HepG2 (cell line): Measurements from ENCODE around the gene APH1B. TPM values are rescaled to one million over a fixed set of nuclear protein-coding genes. Genes with fewer than 3 reads are reported as not detected.

Experiments used
- ATAC-seq: fragments of 200-7000 bp; cut with Tn5 transposase; 3 replicates; pipeline ENCODE4 v1.9.1; 2020; ENCODE audit warnings: mild to moderate bottlenecking, moderate library complexity
- BruUV-seq: library from RNA; stranded (reverse); fragments of 400-500 nt; replicated peaks from 2 replicates; lab custom pipeline; 2021; lab: Mats Ljungman, UMichigan
- CTCF ChIA-PET: fragments of 300-600 bp; formaldehyde crosslinking; extraction: SDS; loops from one replicate; lab custom pipeline; 2021; ENCODE audit warnings: low total read pairs, inconsistent platforms, low intra/inter-chr PET ratio; lab: Yijun Ruan, JAX
- POLR2A ChIA-PET: fragments of 350-600 bp; sonication (Branson Sonifier 250); formaldehyde crosslinking; loops from one replicate; lab custom pipeline; 2020; ENCODE audit warnings: antibody characterized with exemption, inconsistent platforms; lab: Yijun Ruan, JAX
- DNase-seq: peaks from one replicate; pipeline ENCODE4 v3.0.0-alpha.2; 2015; ENCODE audit warnings: low spot score
- FAIRE-seq: peaks from 3 replicates; lab custom pipeline; 2011; peaks lifted over from hg19 to GRCh38; lab: Jason Lieb, UNC
- H2AFZ ChIP-seq: one replicate; pipeline ENCODE4 v1.6.1; 2011; ENCODE audit warnings: low read length, inconsistent platforms
- H3K27ac ChIP-seq: fragments of 300-600 bp; 3 replicates; pipeline ENCODE4 v1.8.0; 2011; ENCODE audit warnings: mixed run types, mild to moderate bottlenecking, mixed read lengths, low read length, inconsistent platforms; ENCODE audit not compliant: insufficient read depth; ENCODE audit errors: extremely low read length
- H3K27me3 ChIP-seq, 2 experiments: fragments of 200-600 bp in 1 of 2; 2 replicates in 1 of 2; 3 replicates in 1 of 2; pipeline versions ENCODE4 v1.6.0 to v1.8.0; 2011; ENCODE audit warnings: low read length in 2 of 2, mild to moderate bottlenecking in 2 of 2, moderate library complexity in 2 of 2, inconsistent platforms in 1 of 2; ENCODE audit not compliant: insufficient read depth in 2 of 2, control insufficient read depth in 1 of 2
- H3K36me3 ChIP-seq, 2 experiments: fragments of 200-600 bp in 1 of 2; replicated peaks in 1 of 2; 2 replicates in 1 of 2; 3 replicates in 1 of 2; pipeline versions ENCODE4 v1.5.1 to v1.8.0; 2011; ENCODE audit warnings: low read length in 2 of 2, inconsistent platforms in 1 of 2; ENCODE audit not compliant: insufficient read depth in 2 of 2, control insufficient read depth in 1 of 2
- H3K4me1 ChIP-seq: 2 replicates; pipeline ENCODE4 v1.5.1; 2012; ENCODE audit warnings: low read length, inconsistent platforms; ENCODE audit not compliant: insufficient read depth
- H3K4me2 ChIP-seq: 2 replicates; pipeline ENCODE4 v1.6.0; 2011; ENCODE audit warnings: low read depth, low read length, inconsistent platforms
- H3K4me3 ChIP-seq, 3 experiments: fragments of 200-600 bp in 1 of 3; sonication (generic), shearing (Covaris generic) in 1 of 3; replicated peaks in 1 of 3; 2 replicates each; pipeline ENCODE4 v1.5.1; 2011 to 2016; ENCODE audit warnings: low read length in 3 of 3, inconsistent platforms in 2 of 3, low read depth in 2 of 3, mild to moderate bottlenecking in 2 of 3, control low read depth in 1 of 3, mixed read lengths in 1 of 3; ENCODE audit not compliant: insufficient read depth in 1 of 3
- H3K79me2 ChIP-seq: one replicate; pipeline ENCODE4 v1.6.1; 2011; ENCODE audit warnings: low read length, inconsistent platforms; ENCODE audit not compliant: insufficient read depth
- H3K9ac ChIP-seq: 2 replicates; pipeline ENCODE4 v1.6.0; 2011; ENCODE audit warnings: mild to moderate bottlenecking, low read depth, low read length, inconsistent platforms; ENCODE audit not compliant: insufficient read depth
- H3K9me3 ChIP-seq: 2 replicates; pipeline ENCODE4 v1.5.1; 2012; ENCODE audit warnings: mild to moderate bottlenecking, low read length
- H4K20me1 ChIP-seq: 2 replicates; pipeline ENCODE4 v1.6.0; 2011; ENCODE audit warnings: inconsistent platforms, mild to moderate bottlenecking, low read length, moderate library complexity; ENCODE audit not compliant: insufficient read depth
- ATF2 ChIP-seq: sonication (generic); formaldehyde crosslinking; IDR thresholded peaks from 2 replicates; pipeline ENCODE4 v1.4.0; 2020; ENCODE audit warnings: missing genetic modification reagents
- DZIP1 ChIP-seq: sonication (generic); formaldehyde crosslinking; IDR thresholded peaks from 2 replicates; pipeline ENCODE4 v1.5.0; 2020; ENCODE audit warnings: mild to moderate bottlenecking, missing genetic modification reagents
- FOXJ3 ChIP-seq: sonication (generic); formaldehyde crosslinking; IDR thresholded peaks from 2 replicates; pipeline ENCODE4 v1.4.0; 2020; ENCODE audit warnings: missing genetic modification reagents, mild to moderate bottlenecking, borderline replicate concordance
- GMEB1 ChIP-seq: sonication (generic); formaldehyde crosslinking; IDR thresholded peaks from 2 replicates; pipeline ENCODE4 v1.5.1; 2020; ENCODE audit warnings: missing genetic modification reagents, mild to moderate bottlenecking, borderline replicate concordance
- HMGA1 ChIP-seq: sonication (generic); formaldehyde crosslinking; conservative IDR thresholded peaks from 2 replicates; pipeline ENCODE4 v1.4.0; 2020; ENCODE audit warnings: missing genetic modification reagents
- LCORL ChIP-seq, 2 experiments: fragments of 450-650 bp in 1 of 2; sonication (generic) in 1 of 2; formaldehyde crosslinking in 1 of 2; IDR thresholded peaks; 2 replicates each; pipeline versions ENCODE4 v1.5.0 to v1.6.1; 2017 to 2020; ENCODE audit warnings: antibody characterized with exemption in 1 of 2, missing genetic modification reagents in 1 of 2
- SMC3 ChIP-seq: IDR thresholded peaks from 2 replicates; pipeline ENCODE4 v1.6.1; 2011; ENCODE audit warnings: low read length, improper control_type of control experiment
- ZNF646 ChIP-seq: sonication (generic); formaldehyde crosslinking; IDR thresholded peaks from 2 replicates; pipeline ENCODE4 v1.9.0; 2021; ENCODE audit warnings: mild to moderate bottlenecking, missing genetic modification reagents
- ZNF768 ChIP-seq: sonication (generic); formaldehyde crosslinking; IDR thresholded peaks from 2 replicates; pipeline ENCODE4 v1.4.0; 2020; ENCODE audit warnings: missing genetic modification reagents
- ZNF773 ChIP-seq: sonication (generic); formaldehyde crosslinking; IDR thresholded peaks from 2 replicates; pipeline ENCODE4 v1.4.0; 2020; ENCODE audit warnings: missing genetic modification reagents, borderline replicate concordance
- ZNF790 ChIP-seq: sonication (generic); formaldehyde crosslinking; IDR thresholded peaks from 2 replicates; pipeline ENCODE4 v1.8.0; 2022; ENCODE audit warnings: missing genetic modification reagents, mild to moderate bottlenecking, borderline replicate concordance
- ZNF878 ChIP-seq: sonication (generic); formaldehyde crosslinking; IDR thresholded peaks from 2 replicates; pipeline ENCODE4 v1.8.1; 2023; ENCODE audit warnings: mild to moderate bottlenecking, missing genetic modification reagents, moderate library complexity
- WGBS: methylation state at CpG from one replicate; pipeline ENCODE4 v1.1.6; 2017; ENCODE audit warnings: low lambda C conversion rate; 5-methylcytosine and 5-hydroxymethylcytosine counted together
- in situ Hi-C: cut with HindIII; loops from 2 replicates; pipeline ENCODE4 v1.10.0; 2017; ENCODE audit warnings: low pct_unique_long_range_greater_than_20kb; ENCODE audit not compliant: extremely low pct_ligation_motif_present
- intact Hi-C: fragments of 100-400 bp; cut with micrococcal nuclease; formaldehyde crosslinking; loops from one replicate; pipeline ENCODE4 v1.10.0; 2022; ENCODE audit not compliant: unreplicated experiment
- polyA plus RNA-seq, 8 experiments: library from polyadenylated mRNA; depleted of rRNA in 3 of 8; stranded (reverse) in 7 of 8; unstranded in 1 of 8; fragments of >200 nt; fragmentation: Illumina TruSeq in 4 of 8; extraction: Trizol in 4 of 8; gene quantifications; 2 replicates each; pipeline versions ENCODE4 v1.2.1 to v1.2.3, GENCODE V29; 2011 to 2016; ENCODE audit warnings: low read depth in 4 of 8, missing spikeins in 1 of 8, mixed read lengths in 1 of 8; ENCODE audit not compliant: insufficient read depth in 1 of 8
- total RNA-seq, 5 experiments: library from RNA; depleted of rRNA; stranded (reverse); fragments of >200 nt; fragmentation: Illumina TruSeq; extraction: Trizol; gene quantifications; 2 replicates each; pipeline ENCODE4 v1.2.3, GENCODE V29; 2016; ENCODE audit warnings: low read depth in 1 of 5

Gene APH1B
- total and polyA plus RNA-seq, 2 of the 13 experiments (the other 11 are each of a cell fraction or from before 2014, with no cell fraction given), result 0.45 to 1.00 TPM

GRCh38 chr15:63337046-63337445 is 59.6 kb downstream of the APH1B start:
- intact Hi-C loops, result no loop called here
- BruUV-seq, result no TSS peak
- no peak overlapping the region for H2AFZ ChIP-seq
- H3K9me3 ChIP-seq, result no peaks in the 10 kb centered on the region
- FAIRE-seq (no peak), DNase-seq (no peak), ATAC-seq (no peak)
- peaks cover 2 to 10% of the 10 kb centered on the region in 2 experiments; a peak in 2 of 5 replicates for H3K27me3 ChIP-seq
- 52% methylated on average over 4 of the region's 4 CpGs for WGBS
- no peaks in the 10 kb centered on the region for H3K79me2 ChIP-seq
- ChIA-PET CTCF (no interaction called here), POLR2A (no interaction called here)
- no peak overlapping the region for H3K4me2 ChIP-seq
- H3K36me3 ChIP-seq, result no peaks in the 10 kb centered on the region
- H4K20me1 ChIP-seq, result no peaks in the 10 kb centered on the region
- in situ Hi-C loops, result no loop called here
- H3K4me1 ChIP-seq, result peaks cover 5% of the 10 kb centered on the region; the same call in 1 of the 2 replicates
- H3K9ac ChIP-seq, result no peak overlapping the region
- no peak overlapping the region for H3K4me3 ChIP-seq
- no peak overlapping the region for H3K27ac ChIP-seq
- TF ChIP-seq ZNF646, result no peak
- no peak for TF ChIP-seq DZIP1
- TF ChIP-seq ZNF878 (CRISPR knock-in tag), result no peak
- no peak for TF ChIP-seq GMEB1 (CRISPR knock-in tag)
- TF ChIP-seq HMGA1 (CRISPR knock-in tag), result no peak
- no peak for TF ChIP-seq SMC3
- no peak for TF ChIP-seq ZNF790 (CRISPR knock-in tag)
- TF ChIP-seq LCORL (IDR thresholded peaks at IDR 0.05), result no peak
- TF ChIP-seq LCORL (CRISPR knock-in tag; IDR thresholded peaks at IDR 0.05), result no peak
- TF ChIP-seq ZNF773 (CRISPR knock-in tag), result no peak
- no peak for TF ChIP-seq FOXJ3 (CRISPR knock-in tag)
- TF ChIP-seq ATF2 (CRISPR knock-in tag), result no peak
- TF ChIP-seq ZNF768 (CRISPR knock-in tag), result no peak
